ENCODE measurements around the gene DPEP3.

DPEP3 gene

GRCh38 chr16:67944690-67945391, 35.5 kb downstream of the DPEP3 start:
- DNase-seq: no peak
- no peak overlapping the region for H3K9ac ChIP-seq (ENCODE audit: low read length)
- no peak overlapping the region for H3K23ac ChIP-seq (ENCODE audit: low read length)
- no CpG with 5 or more reads among the region's 24 CpGs for WGBS (ENCODE audit: extremely low coverage, insufficient coverage, low lambda C conversion rate)
- no peak overlapping the region for H3K18ac ChIP-seq (ENCODE audit: low read length)
- peaks cover 10% of the 10 kb centered on the region for H3K36me3 ChIP-seq (ENCODE audit: control insufficient read depth, insufficient read depth, low read length)
- H3K27ac ChIP-seq (ENCODE audit: low read depth, low read length): no peak overlapping the region
- H4K5ac ChIP-seq (ENCODE audit: low read length): no peak overlapping the region
- H2AK5ac ChIP-seq (ENCODE audit: low read length): no peak overlapping the region
- H3K4ac ChIP-seq (ENCODE audit: low read depth, low read length): no peak overlapping the region
- H3K79me2 ChIP-seq (ENCODE audit: control insufficient read depth, insufficient read depth, low read length): no peaks in the 10 kb centered on the region
- no peaks in the 10 kb centered on the region for H3K79me1 ChIP-seq (ENCODE audit: low read length)
- no peak overlapping the region for H3K4me2 ChIP-seq (ENCODE audit: low read length)
- no peak overlapping the region for H3K56ac ChIP-seq (ENCODE audit: low read length)
- H3K27me3 ChIP-seq (ENCODE audit: insufficient read depth, low read length, poor library complexity): no peaks in the 10 kb centered on the region
- no peak overlapping the region for H3K4me3 ChIP-seq (ENCODE audit: low read length)
- no peak overlapping the region for H2BK15ac ChIP-seq (replicated peaks; ENCODE audit: low read depth)
- H2BK5ac ChIP-seq (ENCODE audit: low read length): no peak overlapping the region
- no peak overlapping the region for H2BK120ac ChIP-seq (ENCODE audit: low read depth, low read length)
- no peak overlapping the region for H4K8ac ChIP-seq (ENCODE audit: low read depth, low read length)
- no peaks in the 10 kb centered on the region for H3K4me1 ChIP-seq (ENCODE audit: control insufficient read depth, low read depth, low read length)

- H2AK5ac ChIP-seq (ENCODE audit: low read length): no peak within 1 kb of the TSS
- no peaks in the 10 kb centered on the region for H3K79me2 ChIP-seq (ENCODE audit: control insufficient read depth, insufficient read depth, low read length)
- no peak within 1 kb of the TSS for H3K27ac ChIP-seq (ENCODE audit: low read depth, low read length)
- no peak within 1 kb of the TSS for H2BK15ac ChIP-seq (replicated peaks; ENCODE audit: low read depth)
- no peak within 1 kb of the TSS for H3K56ac ChIP-seq (ENCODE audit: low read length)
- no peak within 1 kb of the TSS for H3K23ac ChIP-seq (ENCODE audit: low read length)
- no peaks in the 10 kb centered on the region for H3K27me3 ChIP-seq (ENCODE audit: insufficient read depth, low read length, poor library complexity)
- no peak within 1 kb of the TSS for H3K4me3 ChIP-seq (ENCODE audit: low read length)
- no peaks in the 10 kb centered on the region for H3K4me1 ChIP-seq (ENCODE audit: control insufficient read depth, low read depth, low read length)
- H3K4me2 ChIP-seq (ENCODE audit: low read length): no peak within 1 kb of the TSS
- no peak within 1 kb of the TSS for H4K5ac ChIP-seq (ENCODE audit: low read length)
- H2BK5ac ChIP-seq (ENCODE audit: low read length): no peak within 1 kb of the TSS
- no peak within 1 kb of the TSS for H3K9ac ChIP-seq (ENCODE audit: low read length)
- DNase-seq: no peak
- no peak within 1 kb of the TSS for H3K4ac ChIP-seq (ENCODE audit: low read depth, low read length)
- H4K8ac ChIP-seq (ENCODE audit: low read depth, low read length): no peak within 1 kb of the TSS
- no peak within 1 kb of the TSS for H2BK120ac ChIP-seq (ENCODE audit: low read depth, low read length)
- H3K79me1 ChIP-seq (ENCODE audit: low read length): no peaks in the 10 kb centered on the region
- WGBS (ENCODE audit: extremely low coverage, insufficient coverage, low lambda C conversion rate): no CpG with 5 or more reads among the region's 23 CpGs
- peaks cover 9% of the 10 kb centered on the region for H3K36me3 ChIP-seq (ENCODE audit: control insufficient read depth, insufficient read depth, low read length)
- H3K18ac ChIP-seq (ENCODE audit: low read length): no peak within 1 kb of the TSS
Measured at GRCh38 chr16:67943619-67944504, 36.4 kb downstream of the DPEP3 start, which contains the start of gene LCAT. TSS of gene LCAT (minus strand) at chr16:67944120. CDS start at chr16:67944101, 19 bp downstream.

GRCh38 chr16:67943256-67943618, 37.1 kb downstream of the DPEP3 start:
- Histone ChIP-seq H3K79me1 (ENCODE audit: low read length) (no peaks in the 10 kb centered on the region), H4K8ac (ENCODE audit: low read depth, low read length) (no peak overlapping the region), H2AK5ac (ENCODE audit: low read length) (no peak overlapping the region), H3K4ac (ENCODE audit: low read depth, low read length) (no peak overlapping the region), H2BK15ac (replicated peaks; ENCODE audit: low read depth) (no peak overlapping the region), H4K5ac (ENCODE audit: low read length) (no peak overlapping the region), H3K9ac (ENCODE audit: low read length) (no peak overlapping the region), H3K18ac (ENCODE audit: low read length) (no peak overlapping the region), H3K79me2 (ENCODE audit: control insufficient read depth, insufficient read depth, low read length) (no peaks in the 10 kb centered on the region), H3K27ac (ENCODE audit: low read depth, low read length) (no peak overlapping the region), H3K27me3 (ENCODE audit: insufficient read depth, low read length, poor library complexity) (no peaks in the 10 kb centered on the region), H3K23ac (ENCODE audit: low read length) (no peak overlapping the region), H3K56ac (ENCODE audit: low read length) (no peak overlapping the region), H3K4me3 (ENCODE audit: low read length) (no peak overlapping the region), H2BK5ac (ENCODE audit: low read length) (no peak overlapping the region), H2BK120ac (ENCODE audit: low read depth, low read length) (no peak overlapping the region), H3K4me2 (ENCODE audit: low read length) (no peak overlapping the region), H3K4me1 (ENCODE audit: control insufficient read depth, low read depth, low read length) (no peaks in the 10 kb centered on the region), H3K36me3 (ENCODE audit: control insufficient read depth, insufficient read depth, low read length) (peaks cover 8% of the 10 kb centered on the region)
- no CpG with 5 or more reads among the region's 6 CpGs for WGBS (ENCODE audit: extremely low coverage, insufficient coverage, low lambda C conversion rate)
- no peak for DNase-seq

GRCh38 chr16:67942510-67943255, 37.6 kb downstream of the DPEP3 start:
- no peak overlapping the region for H4K5ac ChIP-seq (ENCODE audit: low read length)
- no CpG with 5 or more reads among the region's 27 CpGs for WGBS (ENCODE audit: extremely low coverage, insufficient coverage, low lambda C conversion rate)
- no peaks in the 10 kb centered on the region for H3K79me1 ChIP-seq (ENCODE audit: low read length)
- H3K4me1 ChIP-seq (ENCODE audit: control insufficient read depth, low read depth, low read length): no peaks in the 10 kb centered on the region
- no peak overlapping the region for H3K4me2 ChIP-seq (ENCODE audit: low read length)
- H3K27me3 ChIP-seq (ENCODE audit: insufficient read depth, low read length, poor library complexity): no peaks in the 10 kb centered on the region
- H3K4me3 ChIP-seq (ENCODE audit: low read length): no peak overlapping the region
- H3K9ac ChIP-seq (ENCODE audit: low read length): no peak overlapping the region
- no peak overlapping the region for H3K56ac ChIP-seq (ENCODE audit: low read length)
- no peak overlapping the region for H2AK5ac ChIP-seq (ENCODE audit: low read length)
- no peaks in the 10 kb centered on the region for H3K79me2 ChIP-seq (ENCODE audit: control insufficient read depth, insufficient read depth, low read length)
- no peak overlapping the region for H3K4ac ChIP-seq (ENCODE audit: low read depth, low read length)
- H2BK120ac ChIP-seq (ENCODE audit: low read depth, low read length): no peak overlapping the region
- peaks cover 6% of the 10 kb centered on the region for H3K36me3 ChIP-seq (ENCODE audit: control insufficient read depth, insufficient read depth, low read length)
- no peak overlapping the region for H3K27ac ChIP-seq (ENCODE audit: low read depth, low read length)
- no peak for DNase-seq
- no peak overlapping the region for H2BK5ac ChIP-seq (ENCODE audit: low read length)
- no peak overlapping the region for H3K23ac ChIP-seq (ENCODE audit: low read length)
- no peak overlapping the region for H2BK15ac ChIP-seq (replicated peaks; ENCODE audit: low read depth)
- no peak overlapping the region for H3K18ac ChIP-seq (ENCODE audit: low read length)
- no peak overlapping the region for H4K8ac ChIP-seq (ENCODE audit: low read depth, low read length)

GRCh38 chr16:67942200-67942509, 38.1 kb downstream of the DPEP3 start:
- no peak overlapping the region for H3K56ac ChIP-seq (ENCODE audit: low read length)
- H4K8ac ChIP-seq (ENCODE audit: low read depth, low read length): no peak overlapping the region
- no peak overlapping the region for H3K4me2 ChIP-seq (ENCODE audit: low read length)
- H2BK120ac ChIP-seq (ENCODE audit: low read depth, low read length): no peak overlapping the region
- H3K36me3 ChIP-seq (ENCODE audit: control insufficient read depth, insufficient read depth, low read length): peaks cover 6% of the 10 kb centered on the region
- H2AK5ac ChIP-seq (ENCODE audit: low read length): no peak overlapping the region
- no peak overlapping the region for H2BK15ac ChIP-seq (replicated peaks; ENCODE audit: low read depth)
- DNase-seq: peak; percentile 75
- no peak overlapping the region for H2BK5ac ChIP-seq (ENCODE audit: low read length)
- no peak overlapping the region for H3K4ac ChIP-seq (ENCODE audit: low read depth, low read length)
- peaks cover 1% of the 10 kb centered on the region for H3K4me1 ChIP-seq (ENCODE audit: control insufficient read depth, low read depth, low read length)
- peaks cover 1% of the 10 kb centered on the region for H3K79me1 ChIP-seq (ENCODE audit: low read length)
- H3K79me2 ChIP-seq (ENCODE audit: control insufficient read depth, insufficient read depth, low read length): no peaks in the 10 kb centered on the region
- H3K23ac ChIP-seq (ENCODE audit: low read length): no peak overlapping the region
- no peak overlapping the region for H3K9ac ChIP-seq (ENCODE audit: low read length)
- no peak overlapping the region for H3K27ac ChIP-seq (ENCODE audit: low read depth, low read length)
- no peak overlapping the region for H3K4me3 ChIP-seq (ENCODE audit: low read length)
- H4K5ac ChIP-seq (ENCODE audit: low read length): no peak overlapping the region
- H3K27me3 ChIP-seq (ENCODE audit: insufficient read depth, low read length, poor library complexity): no peaks in the 10 kb centered on the region
- WGBS (ENCODE audit: extremely low coverage, insufficient coverage, low lambda C conversion rate): no CpG with 5 or more reads among the region's 6 CpGs
- no peak overlapping the region for H3K18ac ChIP-seq (ENCODE audit: low read length)

Measured in mesendoderm (in vitro differentiated cells).